AG04450 (cell line): Measurements from ENCODE around the gene PDLIM1. TPM values are rescaled to one million over a fixed set of nuclear protein-coding genes. Genes with fewer than 3 reads are reported as not detected.

Experiments
- CTCF ChIA-PET: fragments of 300-600, 350-600 bp; formaldehyde crosslinking; extraction: SDS; loops from one replicate; lab custom pipeline; 2022; ENCODE audit warnings: antibody characterized with exemption, inconsistent platforms; lab: Charles Lee
- POLR2A ChIA-PET: fragments of 350-600 bp; formaldehyde crosslinking; extraction: SDS; loops from one replicate; lab custom pipeline; 2021; ENCODE audit warnings: antibody characterized with exemption, inconsistent platforms; lab: Yijun Ruan, JAX
- DNase-seq: peaks from one replicate; pipeline ENCODE4 v3.0.0-alpha.2; 2011; ENCODE audit warnings: low read depth, low spot score
- H3K27ac ChIP-seq: one replicate; pipeline ENCODE4 v1.5.1; 2012; ENCODE audit warnings: low read depth, low read length, control low read depth
- H3K27me3 ChIP-seq: one replicate; pipeline ENCODE4 v1.6.0; 2012; ENCODE audit warnings: low read length; ENCODE audit not compliant: control insufficient read depth, insufficient read depth
- H3K4me3 ChIP-seq: 2 replicates; pipeline ENCODE4 v1.5.1; 2011; ENCODE audit warnings: mild to moderate bottlenecking, low read depth, low read length, control low read depth
- H3K9me3 ChIP-seq: 2 replicates; pipeline ENCODE4 v1.5.1; 2012; ENCODE audit warnings: low read length; ENCODE audit not compliant: control insufficient read depth, insufficient read depth
- polyA plus RNA-seq: library from polyadenylated mRNA; depleted of rRNA; stranded (reverse); fragments of >200 nt; gene quantifications from 2 replicates; pipeline ENCODE4 v1.2.3, GENCODE V29; 2011
- TF ChIP-seq, protein P1 (sequence below): IDR thresholded peaks from 2 replicates; pipeline ENCODE4 v1.5.1; 2011; ENCODE audit warnings: low read depth, low read length, control low read depth, inconsistent platforms

Gene PDLIM1
- polyA plus RNA-seq, 1 experiment, result 255 TPM

DNA sequence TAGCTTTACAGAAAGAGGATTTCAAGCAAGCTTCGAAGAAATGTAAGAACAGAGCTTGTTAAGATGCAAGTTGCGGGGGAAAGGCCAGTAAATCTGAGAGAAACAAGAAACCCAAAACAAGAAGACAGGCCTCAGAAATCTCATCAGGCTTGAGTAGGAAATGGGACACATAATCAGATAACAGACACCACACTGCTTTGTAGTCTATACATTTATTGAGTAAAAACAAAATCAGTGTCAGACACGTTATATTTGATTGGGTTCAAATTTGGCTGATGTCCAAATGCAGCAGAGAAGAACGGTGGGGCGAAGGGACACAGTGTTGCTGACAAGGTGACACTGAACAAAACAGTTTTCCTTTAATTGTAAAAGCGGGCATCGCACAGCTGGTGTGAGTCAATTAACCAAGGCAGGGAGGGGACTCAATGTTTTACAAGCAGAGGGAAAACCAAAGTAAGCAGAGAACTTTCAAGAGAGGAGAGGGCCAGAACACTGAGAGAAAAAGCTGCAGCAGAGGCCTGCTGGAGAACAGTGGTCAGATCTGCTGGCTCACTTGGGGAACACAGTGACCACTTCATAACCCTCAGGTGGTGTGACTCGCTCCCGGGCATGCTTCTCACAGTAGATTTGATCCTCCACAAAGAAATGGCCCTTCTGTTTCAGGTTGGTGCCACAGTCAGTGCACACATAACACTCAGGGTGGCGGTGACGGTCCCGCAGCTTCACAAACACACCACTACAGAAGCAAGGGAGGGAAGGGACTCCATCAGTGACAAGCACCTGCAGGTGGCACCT lies 53.2 kb downstream of the PDLIM1 start:
- Histone ChIP-seq H3K27ac (no peak overlapping the region), H3K9me3 (no peaks in the 10 kb centered on the region; the same call in 1 of the 2 replicates), H3K27me3 (no peaks in the 10 kb centered on the region), H3K4me3 (no peak overlapping the region)
- CTCF ChIA-PET, result interaction anchor here (0.8 to 18.8 kb wide), 5 partner anchors 7 to 123 kb away, joined by 3 to 507 read pairs (median 9); no protein-coding TSS in a partner anchor
- TF ChIP-seq, protein P1, sequence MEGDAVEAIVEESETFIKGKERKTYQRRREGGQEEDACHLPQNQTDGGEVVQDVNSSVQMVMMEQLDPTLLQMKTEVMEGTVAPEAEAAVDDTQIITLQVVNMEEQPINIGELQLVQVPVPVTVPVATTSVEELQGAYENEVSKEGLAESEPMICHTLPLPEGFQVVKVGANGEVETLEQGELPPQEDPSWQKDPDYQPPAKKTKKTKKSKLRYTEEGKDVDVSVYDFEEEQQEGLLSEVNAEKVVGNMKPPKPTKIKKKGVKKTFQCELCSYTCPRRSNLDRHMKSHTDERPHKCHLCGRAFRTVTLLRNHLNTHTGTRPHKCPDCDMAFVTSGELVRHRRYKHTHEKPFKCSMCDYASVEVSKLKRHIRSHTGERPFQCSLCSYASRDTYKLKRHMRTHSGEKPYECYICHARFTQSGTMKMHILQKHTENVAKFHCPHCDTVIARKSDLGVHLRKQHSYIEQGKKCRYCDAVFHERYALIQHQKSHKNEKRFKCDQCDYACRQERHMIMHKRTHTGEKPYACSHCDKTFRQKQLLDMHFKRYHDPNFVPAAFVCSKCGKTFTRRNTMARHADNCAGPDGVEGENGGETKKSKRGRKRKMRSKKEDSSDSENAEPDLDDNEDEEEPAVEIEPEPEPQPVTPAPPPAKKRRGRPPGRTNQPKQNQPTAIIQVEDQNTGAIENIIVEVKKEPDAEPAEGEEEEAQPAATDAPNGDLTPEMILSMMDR, result no peak
- POLR2A ChIA-PET, result no interaction called here
- DNase-seq, result no peak

DNA sequence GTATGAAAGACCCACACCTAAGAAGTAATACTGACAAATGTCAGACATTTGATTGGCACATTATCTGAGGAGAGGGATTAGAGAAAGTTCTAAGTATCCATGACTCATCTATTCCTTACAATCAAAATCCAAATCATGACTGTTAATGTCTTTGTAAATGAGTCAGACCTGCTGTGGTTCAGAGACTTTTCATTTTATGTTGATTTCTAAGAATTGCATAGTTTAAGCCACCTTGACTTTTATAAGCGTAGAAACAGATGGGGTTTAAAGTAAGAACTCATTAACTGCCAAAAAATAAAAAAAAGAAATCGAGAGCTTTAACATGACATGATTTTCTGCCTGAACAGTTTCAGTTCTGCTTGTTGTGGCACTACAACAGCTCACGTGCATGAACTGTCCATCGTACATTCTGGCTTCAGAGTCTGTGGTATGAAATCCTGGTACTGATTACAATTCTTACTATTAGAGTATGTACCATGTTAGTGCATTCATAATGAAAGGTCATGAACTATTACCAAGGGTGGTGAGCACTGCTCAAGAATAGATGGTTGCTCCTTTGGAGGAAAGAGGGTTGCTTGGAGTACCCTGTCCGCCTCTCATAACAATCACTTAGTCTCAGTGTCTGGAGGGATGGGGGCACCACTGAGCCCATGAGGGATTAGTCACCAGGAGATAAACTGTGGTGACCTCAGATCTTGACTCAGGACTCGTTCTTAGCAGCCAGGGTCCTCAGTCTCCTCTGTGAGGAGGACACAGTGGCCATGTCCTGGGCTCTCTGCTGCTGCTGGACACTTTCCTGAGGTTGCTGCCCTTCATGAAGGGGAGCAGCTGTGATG lies 54.5 kb downstream of the PDLIM1 start:
- peak overlapping the region; percentile 77 for H3K27ac ChIP-seq
- DNase-seq, result no peak
- peaks cover 7% of the 10 kb centered on the region for H3K9me3 ChIP-seq
- H3K4me3 ChIP-seq, result no peak overlapping the region
- ChIA-PET CTCF (interaction anchor here (0.7 to 18.8 kb wide), 5 partner anchors 8 to 242 kb away, joined by 3 to 507 read pairs (median 9); no protein-coding TSS in a partner anchor), POLR2A (interaction anchor here (0.7 kb wide), 1 partner anchor 9 kb away, joined by 3 read pairs; no protein-coding TSS in a partner anchor)
- H3K27me3 ChIP-seq, result no peaks in the 10 kb centered on the region
- TF ChIP-seq, protein P1, result no peak

DNA sequence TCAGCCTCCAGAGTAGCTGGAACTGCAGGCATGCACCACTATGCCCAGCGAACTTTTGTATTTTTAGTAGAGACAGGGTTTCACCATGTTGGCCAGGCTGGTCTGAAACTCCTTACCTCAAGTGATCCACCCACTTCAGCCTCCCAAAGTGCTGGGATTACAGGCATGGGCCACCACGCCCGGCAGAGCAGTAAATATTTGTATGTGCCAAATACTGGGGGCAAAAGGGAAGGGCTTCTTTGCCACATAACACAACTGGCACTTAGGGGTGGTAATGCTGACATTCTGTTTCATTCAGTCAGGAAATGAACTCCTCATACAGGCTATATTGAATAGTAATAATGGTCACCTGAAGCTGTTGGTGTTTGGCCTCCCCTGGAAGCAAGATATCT lies 55.1 kb downstream of the PDLIM1 start:
- ChIA-PET CTCF (interaction anchor here (0.7 to 18.8 kb wide), 4 partner anchors 9 to 241 kb away, joined by 3 to 507 read pairs (median 39); no protein-coding TSS in a partner anchor), POLR2A (interaction anchor here (0.7 kb wide), 1 partner anchor 8 kb away, joined by 3 read pairs; no protein-coding TSS in a partner anchor)
- H3K4me3 ChIP-seq, result no peak overlapping the region
- no peak for DNase-seq
- H3K27ac ChIP-seq, result peak overlapping the region; percentile 47
- no peaks in the 10 kb centered on the region for H3K27me3 ChIP-seq
- TF ChIP-seq, protein P1, result no peak
- H3K9me3 ChIP-seq, result peaks cover 12% of the 10 kb centered on the region

DNA sequence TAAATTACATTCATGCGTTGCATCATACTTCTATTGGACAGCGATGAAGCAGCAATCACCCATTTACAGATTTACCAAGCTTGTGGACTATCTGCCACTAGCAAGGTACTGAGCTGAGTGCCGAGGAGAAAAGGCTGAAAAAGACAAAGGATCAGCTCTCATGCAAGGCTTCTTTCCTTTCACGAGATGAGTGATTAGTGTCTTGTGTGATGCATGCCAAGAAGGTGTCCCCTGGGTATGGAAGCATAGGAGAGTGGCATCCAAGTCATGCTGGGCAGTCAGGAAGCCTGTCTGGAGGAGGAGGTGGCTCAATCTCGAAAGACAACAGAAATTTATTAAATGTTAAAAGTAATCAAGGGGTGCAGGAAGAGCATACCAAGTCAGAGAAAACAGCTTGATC lies 55.9 kb downstream of the PDLIM1 start:
- ChIA-PET CTCF (interaction anchor here (1.3 to 18.8 kb wide), 4 partner anchors 10 to 195 kb away, joined by 3 to 507 read pairs (median 39); no protein-coding TSS in a partner anchor), POLR2A (no interaction called here)
- TF ChIP-seq, protein P1, result no peak
- Histone ChIP-seq H3K27ac (no peak overlapping the region), H3K27me3 (no peaks in the 10 kb centered on the region), H3K4me3 (no peak overlapping the region), H3K9me3 (peaks cover 17% of the 10 kb centered on the region)
- DNase-seq, result no peak
